ENCODE measurements around the gene SCT. TPM values are rescaled to one million over a fixed set of nuclear protein-coding genes. Genes with fewer than 3 reads are reported as not detected.

SCT gene
- total and polyA plus RNA-seq, 2 of the 4 experiments (the other 2 are of a cell fraction), result not detected

GRCh38 chr11:577611-577894 lies 49.4 kb downstream of the SCT start:
- no peak overlapping the region for H2AK5ac ChIP-seq (ENCODE audit: low read depth, low read length)
- TF ChIP-seq, protein P1, sequence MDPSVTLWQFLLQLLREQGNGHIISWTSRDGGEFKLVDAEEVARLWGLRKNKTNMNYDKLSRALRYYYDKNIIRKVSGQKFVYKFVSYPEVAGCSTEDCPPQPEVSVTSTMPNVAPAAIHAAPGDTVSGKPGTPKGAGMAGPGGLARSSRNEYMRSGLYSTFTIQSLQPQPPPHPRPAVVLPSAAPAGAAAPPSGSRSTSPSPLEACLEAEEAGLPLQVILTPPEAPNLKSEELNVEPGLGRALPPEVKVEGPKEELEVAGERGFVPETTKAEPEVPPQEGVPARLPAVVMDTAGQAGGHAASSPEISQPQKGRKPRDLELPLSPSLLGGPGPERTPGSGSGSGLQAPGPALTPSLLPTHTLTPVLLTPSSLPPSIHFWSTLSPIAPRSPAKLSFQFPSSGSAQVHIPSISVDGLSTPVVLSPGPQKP (IDR thresholded peaks at IDR 0.05; ENCODE audit: borderline replicate concordance, low read depth, low read length), result no peak
- no peak for TF ChIP-seq POLR2A (IDR thresholded peaks at IDR 0.05; ENCODE audit: low read depth, low read length)
- TF ChIP-seq MXI1 (IDR thresholded peaks at IDR 0.05; ENCODE audit: borderline replicate concordance, low read depth, low read length), result no peak
- TF ChIP-seq CHD1 (IDR thresholded peaks at IDR 0.05; ENCODE audit: low read depth, low read length), result no peak
- no peak for TF ChIP-seq NFE2L2 (IDR thresholded peaks at IDR 0.05; ENCODE audit: low read depth, low read length)
- TF ChIP-seq CEBPB (IDR thresholded peaks at IDR 0.05; ENCODE audit: low read depth, low read length), result no peak
- no peak for TF ChIP-seq RCOR1 (IDR thresholded peaks at IDR 0.05; ENCODE audit: insufficient replicate concordance, low read length)
- no peak for TF ChIP-seq RAD21 (IDR thresholded peaks at IDR 0.05; ENCODE audit: low read length)
- TF ChIP-seq RFX5 (IDR thresholded peaks at IDR 0.05; ENCODE audit: low read depth, low read length), result no peak
- TF ChIP-seq, protein P2, sequence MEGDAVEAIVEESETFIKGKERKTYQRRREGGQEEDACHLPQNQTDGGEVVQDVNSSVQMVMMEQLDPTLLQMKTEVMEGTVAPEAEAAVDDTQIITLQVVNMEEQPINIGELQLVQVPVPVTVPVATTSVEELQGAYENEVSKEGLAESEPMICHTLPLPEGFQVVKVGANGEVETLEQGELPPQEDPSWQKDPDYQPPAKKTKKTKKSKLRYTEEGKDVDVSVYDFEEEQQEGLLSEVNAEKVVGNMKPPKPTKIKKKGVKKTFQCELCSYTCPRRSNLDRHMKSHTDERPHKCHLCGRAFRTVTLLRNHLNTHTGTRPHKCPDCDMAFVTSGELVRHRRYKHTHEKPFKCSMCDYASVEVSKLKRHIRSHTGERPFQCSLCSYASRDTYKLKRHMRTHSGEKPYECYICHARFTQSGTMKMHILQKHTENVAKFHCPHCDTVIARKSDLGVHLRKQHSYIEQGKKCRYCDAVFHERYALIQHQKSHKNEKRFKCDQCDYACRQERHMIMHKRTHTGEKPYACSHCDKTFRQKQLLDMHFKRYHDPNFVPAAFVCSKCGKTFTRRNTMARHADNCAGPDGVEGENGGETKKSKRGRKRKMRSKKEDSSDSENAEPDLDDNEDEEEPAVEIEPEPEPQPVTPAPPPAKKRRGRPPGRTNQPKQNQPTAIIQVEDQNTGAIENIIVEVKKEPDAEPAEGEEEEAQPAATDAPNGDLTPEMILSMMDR (conservative IDR thresholded peaks at IDR 0.05; ENCODE audit: low read depth, low read length), result no peak
- TF ChIP-seq BHLHE40 (IDR thresholded peaks at IDR 0.05; ENCODE audit: low read depth, low read length), result no peak
- no peak for TF ChIP-seq FOS (IDR thresholded peaks at IDR 0.05; ENCODE audit: low read depth, low read length)
- no peak for TF ChIP-seq SMC3 (IDR thresholded peaks at IDR 0.05; ENCODE audit: low read depth, low read length)
- TF ChIP-seq MAFK (IDR thresholded peaks at IDR 0.05; ENCODE audit: low read depth, low read length), result no peak
- TF ChIP-seq MAZ (IDR thresholded peaks at IDR 0.05; ENCODE audit: borderline replicate concordance, low read depth, low read length), result no peak
- TF ChIP-seq, protein P3, sequence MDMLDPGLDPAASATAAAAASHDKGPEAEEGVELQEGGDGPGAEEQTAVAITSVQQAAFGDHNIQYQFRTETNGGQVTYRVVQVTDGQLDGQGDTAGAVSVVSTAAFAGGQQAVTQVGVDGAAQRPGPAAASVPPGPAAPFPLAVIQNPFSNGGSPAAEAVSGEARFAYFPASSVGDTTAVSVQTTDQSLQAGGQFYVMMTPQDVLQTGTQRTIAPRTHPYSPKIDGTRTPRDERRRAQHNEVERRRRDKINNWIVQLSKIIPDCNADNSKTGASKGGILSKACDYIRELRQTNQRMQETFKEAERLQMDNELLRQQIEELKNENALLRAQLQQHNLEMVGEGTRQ (IDR thresholded peaks at IDR 0.05; ENCODE audit: low read depth, low read length), result no peak
- H3K4me1 ChIP-seq (ENCODE audit: control insufficient read depth, insufficient read depth, low read length), result peaks cover 16% of the 10 kb centered on the region
- no peak overlapping the region for H4K5ac ChIP-seq (ENCODE audit: low read depth, low read length)
- peak overlapping the region; percentile 97 for H3K9ac ChIP-seq (ENCODE audit: low read depth, low read length)
- no peak overlapping the region; the same call in 1 of the 2 replicates for H3K23ac ChIP-seq (ENCODE audit: low read depth, low read length)
- peaks cover 60% of the 10 kb centered on the region for H4K20me1 ChIP-seq (ENCODE audit: insufficient read depth, low read length)
- ATAC-seq (ENCODE audit: low read depth) (no peak), DNase-seq (no peak)
- peak overlapping the region; percentile 87 for H3K27ac ChIP-seq (ENCODE audit: insufficient read depth, low read length)
- H3K56ac ChIP-seq (ENCODE audit: extremely low read depth, insufficient read depth, low read length), result no peak overlapping the region
- no peak overlapping the region for H2BK20ac ChIP-seq (ENCODE audit: low read depth, low read length)
- no peak overlapping the region for H3K4ac ChIP-seq (ENCODE audit: low read depth, low read length)
- H2AFZ ChIP-seq (replicated peaks; ENCODE audit: low read length, poor library complexity), result no peak overlapping the region
- peaks cover 9% of the 10 kb centered on the region for H3K36me3 ChIP-seq (ENCODE audit: control insufficient read depth, insufficient read depth, low read length)
- intact Hi-C loops (cut with micrococcal nuclease) (no loop called here), dilution Hi-C loops (cut with HindIII; ENCODE audit: low sequenced_read_pairs, unreplicated experiment) (no loop called here), in situ Hi-C loops (cut with MboI; ENCODE audit: low sequenced_read_pairs) (no loop called here)
- H3K79me1 ChIP-seq (ENCODE audit: low read depth in 1 of 2, low read length in 2 of 2), result peaks cover 2 to 40% of the 10 kb centered on the region in 2 experiments; a peak in 3 of 4 replicates
- peaks cover 18% of the 10 kb centered on the region for H3K9me1 ChIP-seq (ENCODE audit: insufficient read depth, low read length)
- H2BK120ac ChIP-seq (ENCODE audit: low read depth, low read length), result no peak overlapping the region
- H2BK15ac ChIP-seq (ENCODE audit: low read depth, low read length), result no peak overlapping the region
- H3K14ac ChIP-seq (replicated peaks; ENCODE audit: low read depth, low read length), result 0 out of 2 replicates have a peak overlapping the region, but pooled peaks have one; percentile 0
- H4K8ac ChIP-seq (ENCODE audit: low read depth in 2 of 2, low read length in 2 of 2), result no peak overlapping the region
- no TSS peak for BruUV-seq (replicated peaks)
- CTCF ChIA-PET, result no interaction called here
- no peak overlapping the region for H3K18ac ChIP-seq (ENCODE audit: low read depth, low read length)
- POLR2A ChIA-PET (ENCODE audit: unreplicated experiment), result no interaction called here
- no peaks in the 10 kb centered on the region; the same call in 1 of the 2 replicates for H3K27me3 ChIP-seq (ENCODE audit: control insufficient read depth, insufficient read depth, low read length)
- no peak overlapping the region for H4K91ac ChIP-seq (ENCODE audit: insufficient read depth, low read depth, low read length)
- no peaks in the 10 kb centered on the region for H3K9me3 ChIP-seq (ENCODE audit: control insufficient read depth, insufficient read depth, low read length)
- 50% methylated on average over 1 of the region's 6 CpGs; no CpG with 5 or more reads in 1 of the 2 experiments for WGBS, 2 experiments (ENCODE audit: extremely low coverage in 2 of 2, insufficient read length in 1 of 2)
- no peak overlapping the region for H2AK9ac ChIP-seq (replicated peaks; ENCODE audit: low read depth, low read length, poor library complexity)
- H3K4me2 ChIP-seq (ENCODE audit: low read depth, low read length), result peak overlapping the region; percentile 95
- peak overlapping the region; percentile 61 for H3K4me3 ChIP-seq (ENCODE audit: insufficient read depth, low read depth, low read length)
- no peak overlapping the region for H2BK5ac ChIP-seq (ENCODE audit: low read depth, low read length, poor library complexity, severe bottlenecking)

Data from IMR-90 (cell line).